SK-N-SH (cell line): Measurements from ENCODE around the gene SEL1L2.

ENCODE experiments used
- CHD2 ChIP-seq: fragments of 150-350 bp; IDR thresholded peaks from 2 replicates; pipeline ENCODE4 v1.6.1; 2018; ENCODE audit warnings: low read length; ENCODE audit not compliant: partially characterized antibody
- CTCF ChIP-seq: fragments of 200-600 bp; sonication (generic); IDR thresholded peaks from 2 replicates; pipeline ENCODE4 v1.6.1; 2017; ENCODE audit warnings: antibody characterized with exemption, mild to moderate bottlenecking, moderate library complexity
- FOXJ3 ChIP-seq: sonication (generic); formaldehyde crosslinking; IDR thresholded peaks from 2 replicates; pipeline ENCODE4 v1.5.1; 2020; ENCODE audit warnings: mild to moderate bottlenecking, missing genetic modification reagents
- REST ChIP-seq: IDR thresholded peaks from 2 replicates; pipeline ENCODE4 v1.6.1; 2012; ENCODE audit warnings: mild to moderate bottlenecking, low read depth, low read length, moderate library complexity
- RFX5 ChIP-seq: IDR thresholded peaks from 2 replicates; pipeline ENCODE4 v1.6.1; 2012; ENCODE audit warnings: mild to moderate bottlenecking, improper control_type of control experiment, low read length

- TF ChIP-seq RFX5: no peak
- no peak for TF ChIP-seq CHD2
- TF ChIP-seq FOXJ3 (CRISPR knock-in tag): no peak
- TF ChIP-seq CTCF: no peak
- TF ChIP-seq REST: no peak
Measured at GRCh38 chr20:13840093-13840465, 150.3 kb downstream of the SEL1L2 start.
